GM12872 (cell line): Measurements from ENCODE around the gene SVOPL.

ENCODE experiments used
- CTCF ChIP-seq: IDR thresholded peaks from 3 replicates; pipeline ENCODE4 v1.5.1; 2011; ENCODE audit warnings: low read depth, mild to moderate bottlenecking, low read length, moderate library complexity; ENCODE audit not compliant: insufficient read depth

The SVOPL gene

DNA sequence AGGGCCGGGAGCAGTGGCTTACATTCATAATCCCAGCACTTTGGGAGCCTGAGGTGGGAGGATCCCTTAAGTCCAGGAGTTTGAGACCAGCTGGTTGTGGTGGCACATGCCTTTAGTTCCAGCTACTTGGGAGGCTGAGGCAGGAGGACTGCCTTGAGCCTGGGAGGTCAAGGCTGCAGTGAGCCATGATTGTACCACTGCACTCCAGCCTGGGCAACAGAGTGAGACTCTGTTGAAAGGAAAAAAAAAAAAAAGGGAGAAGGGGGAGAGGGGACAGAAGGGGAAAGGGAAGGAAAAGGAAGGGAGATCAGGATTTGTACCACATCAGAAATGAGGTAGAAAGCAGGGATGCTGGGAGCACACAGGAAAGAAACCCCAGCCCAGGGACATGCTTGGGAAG, 38.7 kb upstream of the SVOPL start:
- no peak for TF ChIP-seq CTCF

DNA sequence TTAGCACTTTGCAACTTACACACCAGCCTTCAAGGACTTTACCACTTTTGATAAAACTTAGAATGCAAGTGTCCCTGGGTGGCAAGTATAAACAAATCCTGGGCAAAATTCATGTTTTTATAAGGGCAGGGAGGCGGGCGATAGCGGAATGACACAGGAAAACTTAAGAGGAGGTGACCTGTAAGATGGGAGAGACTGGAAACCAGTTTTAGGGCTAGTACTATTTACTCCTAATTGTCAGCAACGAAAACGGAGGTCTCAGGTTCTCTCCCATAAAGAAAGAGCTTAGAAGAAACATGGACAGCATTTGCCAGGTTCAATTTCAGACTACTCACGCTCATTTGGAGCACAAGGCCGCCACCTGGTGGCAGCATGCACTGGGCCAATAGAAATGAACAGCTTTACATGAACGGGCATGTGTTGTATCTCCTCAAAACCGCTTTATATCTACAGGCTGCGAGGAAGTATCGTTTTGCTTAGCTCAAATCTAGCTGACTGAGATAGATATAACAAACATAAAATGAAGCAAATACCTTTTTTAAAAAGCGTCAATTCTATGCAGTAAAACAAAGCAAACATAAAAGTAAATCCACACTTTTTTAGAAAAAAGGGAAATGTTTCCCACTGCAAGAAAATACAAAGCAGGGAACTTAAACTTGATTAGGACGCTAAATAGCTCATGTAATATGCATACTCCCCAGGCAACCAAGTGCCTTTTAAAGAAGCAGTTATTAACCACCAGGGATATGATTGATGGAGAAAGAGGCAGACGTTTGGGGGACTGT, 37.6 kb upstream of the SVOPL start:
- TF ChIP-seq CTCF: peak; percentile 93

DNA sequence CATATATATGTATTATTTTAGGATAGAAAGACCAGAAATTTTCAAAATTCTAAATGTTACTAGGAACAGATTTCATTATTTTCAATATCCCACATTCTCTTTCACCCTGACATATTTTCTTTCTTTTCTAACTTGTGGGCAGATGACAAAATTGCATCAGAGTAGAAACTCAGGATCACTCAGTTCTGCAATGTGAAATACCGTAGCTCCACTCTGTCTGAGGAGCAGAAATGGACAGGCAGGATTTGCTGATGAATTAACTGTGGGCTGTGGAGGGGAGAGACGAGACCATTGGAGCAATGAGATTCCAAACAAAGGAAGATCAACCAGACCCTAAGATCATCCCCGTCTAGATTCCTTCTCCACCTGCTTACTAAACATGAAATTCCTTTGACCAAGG, 37.0 kb upstream of the SVOPL start:
- TF ChIP-seq CTCF: no peak

- TF ChIP-seq CTCF: no peak
These were observed 34.2 kb upstream of the SVOPL start for GRCh38 chr7:138735399-138735798.

DNA sequence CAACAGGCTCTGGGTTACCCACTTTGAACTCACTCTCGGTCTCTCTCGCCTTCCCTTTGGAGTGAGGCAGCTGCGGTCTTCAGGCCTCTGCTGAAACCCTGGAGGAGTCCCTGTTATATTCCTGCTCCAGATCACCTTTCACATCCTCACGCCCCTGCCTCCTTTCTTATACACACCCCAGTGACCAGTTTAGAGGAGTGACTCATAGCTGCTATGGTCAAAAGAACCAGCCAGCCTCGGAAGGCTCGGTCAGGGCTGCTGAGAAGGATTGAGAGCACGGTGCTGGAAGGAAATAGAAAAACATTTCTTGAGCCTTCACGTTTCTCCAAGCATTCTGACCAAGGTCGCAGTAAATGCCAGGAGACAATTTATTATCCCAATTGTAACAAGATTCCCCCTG, 28.3 kb upstream of the SVOPL start:
- TF ChIP-seq CTCF: no peak

GRCh38 chr7:138727336-138728099, 26.4 kb upstream of the SVOPL start:
- no peak for TF ChIP-seq CTCF

DNA sequence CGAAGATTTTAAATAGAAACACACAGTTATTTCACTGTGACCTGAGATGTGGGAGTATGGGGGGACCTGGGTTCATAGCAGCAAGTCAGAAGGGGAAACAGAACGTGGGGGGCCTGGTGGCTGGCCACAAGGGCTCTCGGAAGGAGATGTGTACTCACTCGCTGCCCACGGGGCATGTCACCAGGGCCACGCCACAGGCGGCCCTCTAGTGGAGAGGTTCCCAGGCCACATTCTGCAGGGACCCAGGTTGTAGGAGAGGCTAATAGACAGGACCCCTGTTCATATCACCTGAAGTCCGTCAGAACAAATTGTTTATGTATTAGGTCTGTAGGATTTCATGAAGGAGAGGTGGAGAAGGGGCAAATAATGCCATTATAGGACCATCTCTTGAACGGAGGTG, 25.1 kb upstream of the SVOPL start:
- peak; percentile 42 for TF ChIP-seq CTCF
